ENCODE results near the gene CTSZ. TPM values are rescaled to one million over a fixed set of nuclear protein-coding genes. Genes with fewer than 3 reads are reported as not detected.

CTSZ gene
- total RNA-seq, 1 experiment from 2014 or later = 26.3 TPM

DNA sequence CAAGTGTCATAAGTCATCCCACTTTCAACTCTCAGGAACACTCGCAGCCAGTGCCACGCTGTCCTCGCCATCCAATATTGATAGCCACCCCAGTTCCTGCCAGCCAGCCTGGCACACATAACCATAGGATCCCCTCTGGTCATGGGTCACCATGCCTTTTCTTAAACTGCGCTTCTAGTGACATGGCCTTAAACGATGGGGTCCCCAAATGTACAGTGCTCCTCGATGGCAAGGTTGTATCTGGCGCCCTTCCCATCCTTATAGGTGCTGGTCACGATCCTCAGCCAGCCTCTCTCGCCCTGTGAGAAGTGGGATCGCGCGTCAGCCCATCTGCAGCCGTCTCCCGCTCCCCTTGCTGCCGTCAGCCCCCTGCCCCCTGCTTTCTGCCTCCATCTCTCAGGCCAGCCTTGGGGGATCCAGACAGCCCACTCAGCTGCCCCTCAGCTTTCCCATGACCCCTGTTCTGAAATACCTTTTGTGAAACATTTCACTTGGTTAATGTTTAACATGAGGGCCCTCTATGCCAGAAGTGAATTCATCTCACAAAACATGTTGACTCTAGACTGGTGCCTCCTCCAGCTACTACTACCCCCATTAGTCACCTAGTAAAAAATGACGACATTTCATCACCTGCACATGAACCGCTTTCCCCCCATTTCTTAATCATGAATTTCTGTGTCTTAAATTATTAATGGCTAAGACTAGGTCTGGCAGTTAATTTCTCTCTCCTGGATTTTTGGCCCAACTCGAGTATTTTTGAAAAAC, 11.4 kb downstream of the CTSZ start:
- no peaks in the 10 kb centered on the region for H3K9me3 Mint-ChIP-seq
- H3K4me3 Mint-ChIP-seq = no peak overlapping the region
- peaks cover 58% of the 10 kb centered on the region for H3K36me3 Mint-ChIP-seq
- CTCF ChIA-PET = no interaction called here
- H3K27ac Mint-ChIP-seq = no peak overlapping the region
- POLR2A ChIA-PET = interaction anchor here (1.0 kb wide), 1 partner anchor 13 kb away, joined by 8 read pairs; no protein-coding TSS in a partner anchor
- no peak for DNase-seq (ENCODE audit: low spot score)
- no peaks in the 10 kb centered on the region for H3K4me1 Mint-ChIP-seq
- no peaks in the 10 kb centered on the region for H3K27me3 Mint-ChIP-seq (ENCODE audit: low read depth)
- peak; percentile 86 for TF ChIP-seq GABPB1 (CRISPR knock-in tag; IDR thresholded peaks at IDR 0.05)
- TF ChIP-seq, protein P1, sequence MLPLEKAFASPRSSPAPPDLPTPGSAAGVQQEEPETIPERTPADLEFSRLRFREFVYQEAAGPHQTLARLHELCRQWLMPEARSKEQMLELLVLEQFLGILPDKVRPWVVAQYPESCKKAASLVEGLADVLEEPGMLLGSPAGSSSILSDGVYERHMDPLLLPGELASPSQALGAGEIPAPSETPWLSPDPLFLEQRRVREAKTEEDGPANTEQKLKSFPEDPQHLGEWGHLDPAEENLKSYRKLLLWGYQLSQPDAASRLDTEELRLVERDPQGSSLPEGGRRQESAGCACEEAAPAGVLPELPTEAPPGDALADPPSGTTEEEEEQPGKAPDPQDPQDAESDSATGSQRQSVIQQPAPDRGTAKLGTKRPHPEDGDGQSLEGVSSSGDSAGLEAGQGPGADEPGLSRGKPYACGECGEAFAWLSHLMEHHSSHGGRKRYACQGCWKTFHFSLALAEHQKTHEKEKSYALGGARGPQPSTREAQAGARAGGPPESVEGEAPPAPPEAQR (CRISPR knock-in tag; IDR thresholded peaks at IDR 0.05) = no peak
- ATAC-seq = no peak

DNA sequence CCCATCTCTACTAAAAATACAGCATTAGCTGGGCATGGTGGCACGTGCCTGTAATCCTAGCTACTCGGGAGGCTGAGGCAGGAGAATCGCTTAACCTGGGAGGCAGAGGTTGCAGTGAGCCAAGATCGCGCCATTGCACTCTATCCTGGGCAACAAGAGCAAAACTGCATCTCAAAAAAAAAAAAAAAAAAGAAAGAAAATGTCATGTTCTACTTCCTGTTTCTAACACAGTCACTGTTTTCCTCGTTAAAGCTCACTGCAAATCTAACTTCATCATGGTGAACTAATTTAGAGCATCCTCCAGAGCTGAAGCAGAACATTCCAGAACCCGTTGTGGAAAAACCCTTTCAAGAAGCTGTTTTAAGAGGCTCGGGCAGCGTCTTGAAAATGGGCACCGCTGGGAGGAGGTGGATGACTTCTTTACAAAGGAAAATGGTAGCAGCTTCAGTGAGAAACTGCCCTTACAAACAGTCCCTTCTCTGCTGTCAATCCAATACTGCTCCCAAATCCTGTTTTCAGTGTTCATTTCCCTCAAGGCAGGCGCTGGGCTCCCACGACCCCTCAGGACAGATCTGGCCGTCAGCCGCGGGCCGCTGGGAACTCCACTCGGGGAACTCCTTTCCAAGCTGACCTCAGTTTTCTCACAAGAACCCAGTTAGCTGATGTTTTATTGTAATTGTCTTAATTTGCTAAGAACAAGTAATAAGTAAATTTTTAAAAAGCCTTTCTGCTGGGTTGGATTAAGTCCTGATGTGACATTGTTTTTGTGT, 12.5 kb downstream of the CTSZ start:
- CTCF ChIA-PET = no interaction called here
- TF ChIP-seq GTF2I (CRISPR knock-in tag; conservative IDR thresholded peaks at IDR 0.05) = no peak
- TF ChIP-seq, protein P2, sequence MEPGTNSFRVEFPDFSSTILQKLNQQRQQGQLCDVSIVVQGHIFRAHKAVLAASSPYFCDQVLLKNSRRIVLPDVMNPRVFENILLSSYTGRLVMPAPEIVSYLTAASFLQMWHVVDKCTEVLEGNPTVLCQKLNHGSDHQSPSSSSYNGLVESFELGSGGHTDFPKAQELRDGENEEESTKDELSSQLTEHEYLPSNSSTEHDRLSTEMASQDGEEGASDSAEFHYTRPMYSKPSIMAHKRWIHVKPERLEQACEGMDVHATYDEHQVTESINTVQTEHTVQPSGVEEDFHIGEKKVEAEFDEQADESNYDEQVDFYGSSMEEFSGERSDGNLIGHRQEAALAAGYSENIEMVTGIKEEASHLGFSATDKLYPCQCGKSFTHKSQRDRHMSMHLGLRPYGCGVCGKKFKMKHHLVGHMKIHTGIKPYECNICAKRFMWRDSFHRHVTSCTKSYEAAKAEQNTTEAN (CRISPR knock-in tag; IDR thresholded peaks at IDR 0.05) = no peak
- TF ChIP-seq, protein P3, sequence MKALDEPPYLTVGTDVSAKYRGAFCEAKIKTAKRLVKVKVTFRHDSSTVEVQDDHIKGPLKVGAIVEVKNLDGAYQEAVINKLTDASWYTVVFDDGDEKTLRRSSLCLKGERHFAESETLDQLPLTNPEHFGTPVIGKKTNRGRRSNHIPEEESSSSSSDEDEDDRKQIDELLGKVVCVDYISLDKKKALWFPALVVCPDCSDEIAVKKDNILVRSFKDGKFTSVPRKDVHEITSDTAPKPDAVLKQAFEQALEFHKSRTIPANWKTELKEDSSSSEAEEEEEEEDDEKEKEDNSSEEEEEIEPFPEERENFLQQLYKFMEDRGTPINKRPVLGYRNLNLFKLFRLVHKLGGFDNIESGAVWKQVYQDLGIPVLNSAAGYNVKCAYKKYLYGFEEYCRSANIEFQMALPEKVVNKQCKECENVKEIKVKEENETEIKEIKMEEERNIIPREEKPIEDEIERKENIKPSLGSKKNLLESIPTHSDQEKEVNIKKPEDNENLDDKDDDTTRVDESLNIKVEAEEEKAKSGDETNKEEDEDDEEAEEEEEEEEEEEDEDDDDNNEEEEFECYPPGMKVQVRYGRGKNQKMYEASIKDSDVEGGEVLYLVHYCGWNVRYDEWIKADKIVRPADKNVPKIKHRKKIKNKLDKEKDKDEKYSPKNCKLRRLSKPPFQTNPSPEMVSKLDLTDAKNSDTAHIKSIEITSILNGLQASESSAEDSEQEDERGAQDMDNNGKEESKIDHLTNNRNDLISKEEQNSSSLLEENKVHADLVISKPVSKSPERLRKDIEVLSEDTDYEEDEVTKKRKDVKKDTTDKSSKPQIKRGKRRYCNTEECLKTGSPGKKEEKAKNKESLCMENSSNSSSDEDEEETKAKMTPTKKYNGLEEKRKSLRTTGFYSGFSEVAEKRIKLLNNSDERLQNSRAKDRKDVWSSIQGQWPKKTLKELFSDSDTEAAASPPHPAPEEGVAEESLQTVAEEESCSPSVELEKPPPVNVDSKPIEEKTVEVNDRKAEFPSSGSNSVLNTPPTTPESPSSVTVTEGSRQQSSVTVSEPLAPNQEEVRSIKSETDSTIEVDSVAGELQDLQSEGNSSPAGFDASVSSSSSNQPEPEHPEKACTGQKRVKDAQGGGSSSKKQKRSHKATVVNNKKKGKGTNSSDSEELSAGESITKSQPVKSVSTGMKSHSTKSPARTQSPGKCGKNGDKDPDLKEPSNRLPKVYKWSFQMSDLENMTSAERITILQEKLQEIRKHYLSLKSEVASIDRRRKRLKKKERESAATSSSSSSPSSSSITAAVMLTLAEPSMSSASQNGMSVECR (CRISPR knock-in tag; IDR thresholded peaks at IDR 0.05; ENCODE audit: borderline replicate concordance) = no peak
- TF ChIP-seq KAT7 (CRISPR knock-in tag; IDR thresholded peaks at IDR 0.05; ENCODE audit: borderline replicate concordance) = no peak
- TF ChIP-seq JAZF1 (CRISPR knock-in tag; IDR thresholded peaks at IDR 0.05) = no peak
- TF ChIP-seq NFE2L1 (CRISPR knock-in tag; IDR thresholded peaks at IDR 0.05) = no peak
- TF ChIP-seq EMX1 (CRISPR knock-in tag; IDR thresholded peaks at IDR 0.05) = no peak
- TF ChIP-seq, protein P4, sequence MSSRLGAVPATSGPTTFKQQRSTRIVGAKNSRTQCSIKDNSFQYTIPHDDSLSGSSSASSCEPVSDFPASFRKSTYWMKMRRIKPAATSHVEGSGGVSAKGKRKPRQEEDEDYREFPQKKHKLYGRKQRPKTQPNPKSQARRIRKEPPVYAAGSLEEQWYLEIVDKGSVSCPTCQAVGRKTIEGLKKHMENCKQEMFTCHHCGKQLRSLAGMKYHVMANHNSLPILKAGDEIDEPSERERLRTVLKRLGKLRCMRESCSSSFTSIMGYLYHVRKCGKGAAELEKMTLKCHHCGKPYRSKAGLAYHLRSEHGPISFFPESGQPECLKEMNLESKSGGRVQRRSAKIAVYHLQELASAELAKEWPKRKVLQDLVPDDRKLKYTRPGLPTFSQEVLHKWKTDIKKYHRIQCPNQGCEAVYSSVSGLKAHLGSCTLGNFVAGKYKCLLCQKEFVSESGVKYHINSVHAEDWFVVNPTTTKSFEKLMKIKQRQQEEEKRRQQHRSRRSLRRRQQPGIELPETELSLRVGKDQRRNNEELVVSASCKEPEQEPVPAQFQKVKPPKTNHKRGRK (CRISPR knock-in tag; IDR thresholded peaks at IDR 0.05; ENCODE audit: borderline replicate concordance) = no peak
- TF ChIP-seq, protein P5, sequence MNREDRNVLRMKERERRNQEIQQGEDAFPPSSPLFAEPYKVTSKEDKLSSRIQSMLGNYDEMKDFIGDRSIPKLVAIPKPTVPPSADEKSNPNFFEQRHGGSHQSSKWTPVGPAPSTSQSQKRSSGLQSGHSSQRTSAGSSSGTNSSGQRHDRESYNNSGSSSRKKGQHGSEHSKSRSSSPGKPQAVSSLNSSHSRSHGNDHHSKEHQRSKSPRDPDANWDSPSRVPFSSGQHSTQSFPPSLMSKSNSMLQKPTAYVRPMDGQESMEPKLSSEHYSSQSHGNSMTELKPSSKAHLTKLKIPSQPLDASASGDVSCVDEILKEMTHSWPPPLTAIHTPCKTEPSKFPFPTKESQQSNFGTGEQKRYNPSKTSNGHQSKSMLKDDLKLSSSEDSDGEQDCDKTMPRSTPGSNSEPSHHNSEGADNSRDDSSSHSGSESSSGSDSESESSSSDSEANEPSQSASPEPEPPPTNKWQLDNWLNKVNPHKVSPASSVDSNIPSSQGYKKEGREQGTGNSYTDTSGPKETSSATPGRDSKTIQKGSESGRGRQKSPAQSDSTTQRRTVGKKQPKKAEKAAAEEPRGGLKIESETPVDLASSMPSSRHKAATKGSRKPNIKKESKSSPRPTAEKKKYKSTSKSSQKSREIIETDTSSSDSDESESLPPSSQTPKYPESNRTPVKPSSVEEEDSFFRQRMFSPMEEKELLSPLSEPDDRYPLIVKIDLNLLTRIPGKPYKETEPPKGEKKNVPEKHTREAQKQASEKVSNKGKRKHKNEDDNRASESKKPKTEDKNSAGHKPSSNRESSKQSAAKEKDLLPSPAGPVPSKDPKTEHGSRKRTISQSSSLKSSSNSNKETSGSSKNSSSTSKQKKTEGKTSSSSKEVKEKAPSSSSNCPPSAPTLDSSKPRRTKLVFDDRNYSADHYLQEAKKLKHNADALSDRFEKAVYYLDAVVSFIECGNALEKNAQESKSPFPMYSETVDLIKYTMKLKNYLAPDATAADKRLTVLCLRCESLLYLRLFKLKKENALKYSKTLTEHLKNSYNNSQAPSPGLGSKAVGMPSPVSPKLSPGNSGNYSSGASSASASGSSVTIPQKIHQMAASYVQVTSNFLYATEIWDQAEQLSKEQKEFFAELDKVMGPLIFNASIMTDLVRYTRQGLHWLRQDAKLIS (CRISPR knock-in tag; IDR thresholded peaks at IDR 0.05; ENCODE audit: borderline replicate concordance) = no peak
- no peak for TF ChIP-seq ZNF219 (CRISPR knock-in tag; IDR thresholded peaks at IDR 0.05; ENCODE audit: borderline replicate concordance)
- TF ChIP-seq NR3C1 (CRISPR knock-in tag; conservative IDR thresholded peaks at IDR 0.05; ENCODE audit: low read depth) = no peak
- TF ChIP-seq ZNF138 (CRISPR knock-in tag; conservative IDR thresholded peaks at IDR 0.05) = no peak
- no peak for TF ChIP-seq ATF1 (CRISPR knock-in tag; IDR thresholded peaks at IDR 0.05)
- TF ChIP-seq, protein P6, sequence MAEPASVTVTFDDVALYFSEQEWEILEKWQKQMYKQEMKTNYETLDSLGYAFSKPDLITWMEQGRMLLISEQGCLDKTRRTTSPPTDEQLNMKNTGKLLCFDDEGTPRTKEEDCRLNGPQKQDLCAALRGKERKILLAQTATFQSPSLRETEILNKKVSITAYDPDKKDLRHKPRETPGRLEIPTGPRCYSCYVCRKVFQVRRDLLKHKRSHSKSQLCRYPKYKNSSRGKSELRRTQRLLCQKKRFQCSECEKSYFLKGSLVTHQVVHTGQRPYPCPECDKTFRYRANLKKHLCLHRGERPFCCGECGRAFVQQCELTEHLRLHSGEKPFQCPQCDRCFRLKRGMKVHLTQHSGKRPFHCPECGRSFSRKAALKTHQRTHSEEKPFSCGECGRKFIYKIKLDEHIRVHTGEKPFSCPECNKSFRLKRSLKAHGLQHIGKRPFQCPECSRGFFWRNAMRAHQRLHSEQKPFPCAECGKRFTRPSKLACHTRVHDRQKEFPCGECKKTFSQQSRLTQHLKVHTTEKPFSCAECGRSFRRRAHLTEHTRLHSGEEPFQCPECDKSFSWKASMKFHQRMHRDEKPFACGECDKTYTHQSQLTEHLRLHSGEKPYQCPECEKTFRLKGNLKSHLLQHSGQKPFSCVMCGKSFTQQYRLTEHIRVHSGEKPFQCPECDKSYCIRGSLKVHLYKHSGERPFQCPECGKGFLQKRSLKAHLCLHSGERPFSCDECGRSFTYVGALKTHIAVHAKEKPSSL (CRISPR knock-in tag; conservative IDR thresholded peaks at IDR 0.05) = no peak
- POLR2A ChIA-PET = interaction anchor here (0.7 to 1.0 kb wide), 3 partner anchors 14 to 95 kb away, joined by 3 to 8 read pairs (median 4); no protein-coding TSS in a partner anchor
- H3K36me3 Mint-ChIP-seq = peaks cover 65% of the 10 kb centered on the region
- DNase-seq (ENCODE audit: low spot score) (no peak), ATAC-seq (no peak)
- H3K9me3 Mint-ChIP-seq = no peaks in the 10 kb centered on the region
- no peaks in the 10 kb centered on the region for H3K27me3 Mint-ChIP-seq (ENCODE audit: low read depth)
- H3K27ac Mint-ChIP-seq = no peak overlapping the region
- no peak overlapping the region for H3K4me3 Mint-ChIP-seq
- no peaks in the 10 kb centered on the region for H3K4me1 Mint-ChIP-seq
